Endothelial cell (in vitro differentiated cells): ENCODE data around the gene SIM2. TPM values are rescaled to one million over a fixed set of nuclear protein-coding genes. Genes with fewer than 3 reads are reported as not detected.

Source experiments
- DNase-seq: peaks from one replicate; pipeline ENCODE4 v3.0.0; 2021; ENCODE audit warnings: low spot score
- H3K27ac Mint-ChIP-seq: one replicate; pipeline ENCODE4 v1.8.0; 2021; ENCODE audit warnings: mixed read lengths, inconsistent platforms; ENCODE audit not compliant: unreplicated experiment
- H3K27me3 Mint-ChIP-seq: one replicate; pipeline ENCODE4 v1.8.0; 2021; ENCODE audit warnings: mild to moderate bottlenecking, moderate library complexity, mixed read lengths, inconsistent platforms; ENCODE audit not compliant: unreplicated experiment
- H3K36me3 Mint-ChIP-seq: one replicate; pipeline ENCODE4 v1.8.0; 2021; ENCODE audit warnings: mild to moderate bottlenecking, low read depth, mixed read lengths, inconsistent platforms; ENCODE audit not compliant: unreplicated experiment
- H3K4me1 Mint-ChIP-seq: one replicate; pipeline ENCODE4 v1.8.0; 2021; ENCODE audit warnings: mild to moderate bottlenecking, mixed read lengths, inconsistent platforms; ENCODE audit not compliant: unreplicated experiment
- H3K4me3 Mint-ChIP-seq: one replicate; pipeline ENCODE4 v1.8.0; 2021; ENCODE audit warnings: mild to moderate bottlenecking, mixed read lengths, inconsistent platforms; ENCODE audit not compliant: unreplicated experiment
- H3K9me3 Mint-ChIP-seq: one replicate; pipeline ENCODE4 v1.8.0; 2021; ENCODE audit warnings: mixed read lengths, inconsistent platforms; ENCODE audit not compliant: unreplicated experiment
- total RNA-seq: library from RNA; stranded (reverse); fragmentation: NEBNext Ultra II Directional; extraction: Animal tissue kit (Norgen Biotek cat#: 25700); gene quantifications from one replicate; pipeline ENCODE4 v1.2.1, GENCODE V29; 2021; ENCODE audit not compliant: unreplicated experiment
- TF ChIP-seq, protein P1 (sequence below): fragments of 200-600 bp; sonication (generic); IDR thresholded peaks from one replicate; pipeline ENCODE4 v1.5.0; 2021; ENCODE audit warnings: antibody characterized with exemption; ENCODE audit not compliant: unreplicated experiment

The SIM2 gene
- total RNA-seq, 1 donor from 2014 or later = 17.1 TPM

DNA sequence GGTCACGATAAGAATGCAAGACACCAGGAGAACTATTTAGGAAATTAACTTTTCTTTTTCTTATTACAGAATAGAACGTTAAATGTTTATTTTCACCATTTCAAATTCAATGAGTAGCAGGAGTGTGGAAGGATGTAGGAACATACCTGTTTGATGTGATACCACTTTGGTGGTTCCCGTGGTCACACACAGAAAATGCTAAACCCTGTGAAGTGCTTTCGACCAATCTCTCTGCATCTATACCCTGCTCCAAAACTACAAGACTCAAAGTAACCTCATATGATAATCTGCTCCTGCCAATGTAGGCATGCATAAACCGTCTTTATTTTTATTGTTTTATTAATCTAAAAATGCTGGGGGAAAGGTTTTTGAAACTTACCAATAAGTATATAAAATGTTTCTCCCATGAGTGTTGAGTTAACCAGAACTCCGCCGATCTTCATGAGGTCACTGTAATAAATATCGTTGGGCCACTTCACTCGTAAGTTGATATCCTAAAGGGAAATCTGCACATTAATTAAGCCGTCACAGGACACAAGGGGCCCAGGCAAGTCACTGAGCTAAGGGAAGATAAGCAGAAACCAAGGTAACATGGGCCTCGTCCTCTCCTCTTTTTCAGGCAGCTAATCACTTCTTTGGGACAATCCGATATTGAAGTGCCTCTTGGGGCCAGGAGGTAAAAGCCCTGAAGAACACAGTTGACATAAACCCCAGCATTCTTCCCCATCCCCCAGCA, 60.6 kb downstream of the SIM2 start:
- Mint-ChIP-seq H3K36me3 (peaks cover 40% of the 10 kb centered on the region), H3K27me3 (no peaks in the 10 kb centered on the region), H3K4me3 (peak overlapping the region; percentile 48), H3K4me1 (no peaks in the 10 kb centered on the region), H3K9me3 (no peaks in the 10 kb centered on the region), H3K27ac (no peak overlapping the region)
- DNase-seq = no peak
- TF ChIP-seq, protein P1, sequence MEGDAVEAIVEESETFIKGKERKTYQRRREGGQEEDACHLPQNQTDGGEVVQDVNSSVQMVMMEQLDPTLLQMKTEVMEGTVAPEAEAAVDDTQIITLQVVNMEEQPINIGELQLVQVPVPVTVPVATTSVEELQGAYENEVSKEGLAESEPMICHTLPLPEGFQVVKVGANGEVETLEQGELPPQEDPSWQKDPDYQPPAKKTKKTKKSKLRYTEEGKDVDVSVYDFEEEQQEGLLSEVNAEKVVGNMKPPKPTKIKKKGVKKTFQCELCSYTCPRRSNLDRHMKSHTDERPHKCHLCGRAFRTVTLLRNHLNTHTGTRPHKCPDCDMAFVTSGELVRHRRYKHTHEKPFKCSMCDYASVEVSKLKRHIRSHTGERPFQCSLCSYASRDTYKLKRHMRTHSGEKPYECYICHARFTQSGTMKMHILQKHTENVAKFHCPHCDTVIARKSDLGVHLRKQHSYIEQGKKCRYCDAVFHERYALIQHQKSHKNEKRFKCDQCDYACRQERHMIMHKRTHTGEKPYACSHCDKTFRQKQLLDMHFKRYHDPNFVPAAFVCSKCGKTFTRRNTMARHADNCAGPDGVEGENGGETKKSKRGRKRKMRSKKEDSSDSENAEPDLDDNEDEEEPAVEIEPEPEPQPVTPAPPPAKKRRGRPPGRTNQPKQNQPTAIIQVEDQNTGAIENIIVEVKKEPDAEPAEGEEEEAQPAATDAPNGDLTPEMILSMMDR = no peak

DNA sequence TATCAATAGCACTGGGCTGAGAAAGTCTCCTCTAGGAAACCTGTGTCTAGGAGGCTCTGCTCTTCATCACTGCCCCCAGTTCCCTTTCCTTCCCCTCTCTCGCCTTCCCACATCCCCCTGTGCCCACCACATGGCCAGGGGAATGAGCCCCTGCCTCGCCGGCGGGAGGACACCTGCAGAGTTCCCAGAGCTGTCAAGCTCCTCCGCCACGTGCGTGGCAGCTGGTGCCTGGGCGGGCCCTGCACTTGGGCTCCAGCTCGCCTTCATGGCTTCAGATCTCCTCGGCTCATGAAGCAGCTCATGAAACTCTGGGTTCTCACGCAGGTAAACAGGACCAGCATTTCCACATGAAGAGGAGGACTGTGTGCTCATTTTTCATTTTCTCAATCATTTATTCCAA, 62.8 kb downstream of the SIM2 start:
- no peak overlapping the region for H3K4me3 Mint-ChIP-seq
- TF ChIP-seq, protein P1 = no peak
- no peak overlapping the region for H3K27ac Mint-ChIP-seq
- H3K9me3 Mint-ChIP-seq = no peaks in the 10 kb centered on the region
- peaks cover 3% of the 10 kb centered on the region for H3K27me3 Mint-ChIP-seq
- H3K4me1 Mint-ChIP-seq = no peaks in the 10 kb centered on the region
- no peak for DNase-seq
- H3K36me3 Mint-ChIP-seq = peaks cover 25% of the 10 kb centered on the region

DNA sequence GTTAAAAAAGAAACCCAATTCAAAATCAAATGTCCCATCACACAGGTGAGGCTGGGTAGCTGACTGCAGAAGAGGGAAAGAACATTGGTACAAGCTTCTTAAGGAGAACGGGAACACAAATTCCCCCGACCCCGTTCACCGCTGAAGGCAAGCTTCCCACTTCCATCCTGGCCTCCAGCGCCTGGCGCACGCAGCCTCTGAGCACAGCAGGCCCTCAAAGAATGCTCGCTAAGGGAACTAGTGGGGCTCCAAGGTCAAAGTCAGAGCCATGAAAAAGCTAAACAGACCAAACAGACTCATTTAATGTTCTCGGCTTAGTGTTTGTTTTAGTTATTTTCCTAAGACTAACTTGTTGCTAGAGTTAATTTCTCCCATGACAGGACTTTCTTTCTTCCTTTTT, 63.7 kb downstream of the SIM2 start:
- DNase-seq = no peak
- Mint-ChIP-seq H3K27ac (no peak overlapping the region), H3K4me3 (no peak overlapping the region), H3K4me1 (peaks cover 4% of the 10 kb centered on the region), H3K27me3 (peaks cover 3% of the 10 kb centered on the region), H3K36me3 (peaks cover 26% of the 10 kb centered on the region), H3K9me3 (no peaks in the 10 kb centered on the region)
- TF ChIP-seq, protein P1 = no peak

DNA sequence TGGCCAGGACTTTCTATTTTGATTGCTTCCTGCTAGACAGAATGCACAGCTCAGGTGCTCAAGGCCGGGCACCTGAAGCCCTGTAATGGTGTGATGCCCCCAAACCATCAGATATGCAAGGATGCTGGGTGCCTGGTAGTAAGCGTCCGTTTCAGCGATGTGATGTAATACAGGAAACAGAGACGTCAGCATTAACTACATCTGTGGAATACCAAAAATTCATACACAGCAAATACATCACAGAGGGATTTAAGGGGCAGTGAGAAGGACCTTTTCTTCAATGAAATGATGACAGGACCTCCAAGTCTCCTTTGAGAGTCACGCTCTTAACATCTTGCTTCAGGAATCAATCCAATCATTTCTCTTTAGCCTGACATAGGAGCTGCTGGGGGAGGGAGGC, 64.4 kb downstream of the SIM2 start:
- Mint-ChIP-seq H3K27ac (no peak overlapping the region), H3K9me3 (no peaks in the 10 kb centered on the region), H3K4me1 (peaks cover 4% of the 10 kb centered on the region), H3K4me3 (no peak overlapping the region), H3K27me3 (peaks cover 3% of the 10 kb centered on the region), H3K36me3 (peaks cover 26% of the 10 kb centered on the region)
- DNase-seq = no peak
- TF ChIP-seq, protein P1 = no peak

DNA sequence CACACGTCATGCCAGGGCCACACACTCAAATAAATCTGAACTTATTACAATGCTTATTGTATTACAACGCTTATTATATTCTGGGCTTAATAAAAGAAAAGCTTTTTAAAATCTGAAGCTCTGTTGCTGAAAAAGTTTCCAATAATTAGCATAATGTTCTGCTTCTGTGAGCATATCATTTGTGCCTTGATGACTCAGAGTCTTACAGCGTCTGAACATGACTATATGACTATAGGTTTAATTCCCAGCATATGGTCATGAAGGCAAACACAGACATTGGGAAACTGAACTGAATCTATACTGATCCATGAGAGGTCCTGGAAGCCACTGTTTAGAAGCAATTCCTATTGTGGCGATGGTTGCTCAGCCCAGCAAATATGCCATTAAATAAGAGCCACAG, 66.3 kb downstream of the SIM2 start:
- H3K27ac Mint-ChIP-seq = no peak overlapping the region
- H3K4me1 Mint-ChIP-seq = peaks cover 11% of the 10 kb centered on the region
- peaks cover 3% of the 10 kb centered on the region for H3K27me3 Mint-ChIP-seq
- peaks cover 15% of the 10 kb centered on the region for H3K36me3 Mint-ChIP-seq
- no peak overlapping the region for H3K4me3 Mint-ChIP-seq
- TF ChIP-seq, protein P1 = no peak
- no peaks in the 10 kb centered on the region for H3K9me3 Mint-ChIP-seq
- no peak for DNase-seq
